Osteoblast (primary cell): Measurements from ENCODE around the gene ASB3. TPM values are rescaled to one million over a fixed set of nuclear protein-coding genes. Genes with fewer than 3 reads are reported as not detected.
"Not testable (repeated sequence)": the region's sequence is repeated elsewhere in the genome, so short reads cannot be mapped to it uniquely, and the experiment has no call there.

Source experiments
- DNase-seq: peaks from one replicate; pipeline ENCODE4 v3.0.0; 2011; ENCODE audit warnings: low spot score, mixed read lengths; ENCODE audit not compliant: insufficient read length; ENCODE audit errors: missing footprints
- H2AFZ ChIP-seq: 2 replicates; pipeline ENCODE4 v1.6.0; 2011; ENCODE audit warnings: mild to moderate bottlenecking, low read length
- H3K27ac ChIP-seq: 2 replicates; pipeline ENCODE4 v1.5.1; 2011; ENCODE audit warnings: mild to moderate bottlenecking, low read depth, low read length, moderate library complexity
- H3K27me3 ChIP-seq: 2 replicates; pipeline ENCODE4 v1.6.0; 2012; ENCODE audit warnings: mild to moderate bottlenecking, control low read depth, inconsistent platforms, low read length, moderate library complexity; ENCODE audit not compliant: insufficient read depth
- H3K36me3 ChIP-seq: 2 replicates; pipeline ENCODE4 v1.5.1; 2011; ENCODE audit warnings: mild to moderate bottlenecking, low read length, control low read depth, moderate library complexity; ENCODE audit not compliant: insufficient read depth
- H3K4me1 ChIP-seq: 2 replicates; pipeline ENCODE4 v1.5.1; 2011; ENCODE audit warnings: mild to moderate bottlenecking, low read length, control low read depth, moderate library complexity; ENCODE audit not compliant: insufficient read depth
- H3K4me2 ChIP-seq: 2 replicates; pipeline ENCODE4 v1.6.0; 2011; ENCODE audit warnings: mild to moderate bottlenecking, low read length; ENCODE audit not compliant: insufficient read depth
- H3K4me3 ChIP-seq: fragments of 200-600 bp; sonication (generic); 3 replicates; pipeline ENCODE4 v1.5.1; 2012; ENCODE audit warnings: mild to moderate bottlenecking, low read length, inconsistent platforms; ENCODE audit not compliant: insufficient read depth
- H3K79me2 ChIP-seq: 2 replicates; pipeline ENCODE4 v1.6.0; 2012; ENCODE audit warnings: mild to moderate bottlenecking, low read length, control low read depth, inconsistent platforms; ENCODE audit not compliant: insufficient read depth
- H3K9me3 ChIP-seq: 2 replicates; pipeline ENCODE4 v1.5.1; 2011; ENCODE audit warnings: low read depth, low read length, control low read depth
- H4K20me1 ChIP-seq: 2 replicates; pipeline ENCODE4 v1.6.0; 2012; ENCODE audit warnings: mild to moderate bottlenecking, low read length, control low read depth; ENCODE audit not compliant: insufficient read depth
- total RNA-seq: library from RNA; depleted of rRNA; stranded (reverse); fragments of >200 nt; gene quantifications from 2 replicates; pipeline ENCODE4 v1.2.3, GENCODE V29; 2012
- TF ChIP-seq, protein P1 (sequence below): IDR thresholded peaks from 2 replicates; pipeline ENCODE4 v1.5.1; 2011; ENCODE audit warnings: mild to moderate bottlenecking, low read depth, low read length, moderate library complexity; ENCODE audit errors: extremely low read depth

The ASB3 gene, protein sequence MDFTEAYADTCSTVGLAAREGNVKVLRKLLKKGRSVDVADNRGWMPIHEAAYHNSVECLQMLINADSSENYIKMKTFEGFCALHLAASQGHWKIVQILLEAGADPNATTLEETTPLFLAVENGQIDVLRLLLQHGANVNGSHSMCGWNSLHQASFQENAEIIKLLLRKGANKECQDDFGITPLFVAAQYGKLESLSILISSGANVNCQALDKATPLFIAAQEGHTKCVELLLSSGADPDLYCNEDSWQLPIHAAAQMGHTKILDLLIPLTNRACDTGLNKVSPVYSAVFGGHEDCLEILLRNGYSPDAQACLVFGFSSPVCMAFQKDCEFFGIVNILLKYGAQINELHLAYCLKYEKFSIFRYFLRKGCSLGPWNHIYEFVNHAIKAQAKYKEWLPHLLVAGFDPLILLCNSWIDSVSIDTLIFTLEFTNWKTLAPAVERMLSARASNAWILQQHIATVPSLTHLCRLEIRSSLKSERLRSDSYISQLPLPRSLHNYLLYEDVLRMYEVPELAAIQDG
- 21.4 and 23.9 TPM in 2 replicates for total RNA-seq

DNA sequence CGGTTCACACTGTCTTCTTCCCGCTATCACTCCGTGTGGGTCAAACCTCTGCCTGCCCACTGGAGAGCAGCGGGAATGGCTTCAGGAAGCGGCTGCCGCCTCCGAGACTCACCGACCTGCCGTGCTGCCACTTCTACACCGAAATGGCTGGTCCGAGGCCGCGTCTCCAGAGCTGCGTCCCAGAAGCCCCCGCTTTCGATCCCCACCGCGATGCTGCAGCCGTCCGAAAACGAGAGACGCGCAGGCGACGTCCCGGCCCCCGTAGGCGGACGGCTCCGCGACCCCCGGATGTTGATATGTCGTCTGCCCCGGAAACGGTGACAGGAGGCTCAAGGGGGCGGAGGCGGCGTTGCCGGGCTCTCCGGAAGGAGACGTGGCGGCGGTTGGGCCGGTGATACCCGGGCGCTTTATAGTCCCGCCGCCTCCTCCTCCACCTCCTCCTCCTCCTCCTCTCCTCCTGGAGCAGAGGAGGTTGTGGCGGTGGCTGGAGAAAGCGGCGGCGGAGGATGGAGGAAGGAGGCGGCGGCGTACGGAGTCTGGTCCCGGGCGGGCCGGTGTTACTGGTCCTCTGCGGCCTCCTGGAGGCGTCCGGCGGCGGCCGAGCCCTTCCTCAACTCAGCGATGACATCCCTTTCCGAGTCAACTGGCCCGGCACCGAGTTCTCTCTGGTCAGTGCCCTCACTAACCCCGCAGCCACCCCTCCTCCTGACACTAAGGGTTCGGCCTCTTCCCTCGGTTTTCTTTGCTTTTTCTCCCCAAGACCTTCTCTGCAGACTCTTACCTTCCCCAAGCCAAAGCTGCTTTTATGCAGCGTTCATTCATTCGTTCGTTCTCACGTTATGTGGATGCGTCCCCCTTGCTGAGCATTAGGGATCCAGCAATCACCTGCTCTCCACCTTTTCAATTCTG is at the start of gene ASB3, which contains the start of gene ERLEC1:
Gene ASB3 (minus strand): TSS at position 249 of the 909 bp plus-strand sequence. CDS start 21,381 bp downstream, outside the sequence.
Gene ERLEC1 (plus strand): TSS at position 340 of the 909 bp plus-strand sequence. CDS start 167 bp downstream, at position 507.
- Histone ChIP-seq H3K27ac (peak within 1 kb of the TSS; percentile 69), H3K9me3 (no peaks in the 10 kb centered on the region), H3K27me3 (no peaks in the 10 kb centered on the region), H4K20me1 (peaks cover 7% of the 10 kb centered on the region), H3K4me2 (peak within 1 kb of the TSS; percentile 86), H3K4me1 (peaks cover 22% of the 10 kb centered on the region), H3K36me3 (no peaks in the 10 kb centered on the region), H3K4me3 (peak within 1 kb of the TSS; percentile 76), H3K79me2 (peaks cover 99% of the 10 kb centered on the region), H2AFZ (peak within 1 kb of the TSS; percentile 86)
- peak; percentile 87 for DNase-seq
- TF ChIP-seq, protein P1, sequence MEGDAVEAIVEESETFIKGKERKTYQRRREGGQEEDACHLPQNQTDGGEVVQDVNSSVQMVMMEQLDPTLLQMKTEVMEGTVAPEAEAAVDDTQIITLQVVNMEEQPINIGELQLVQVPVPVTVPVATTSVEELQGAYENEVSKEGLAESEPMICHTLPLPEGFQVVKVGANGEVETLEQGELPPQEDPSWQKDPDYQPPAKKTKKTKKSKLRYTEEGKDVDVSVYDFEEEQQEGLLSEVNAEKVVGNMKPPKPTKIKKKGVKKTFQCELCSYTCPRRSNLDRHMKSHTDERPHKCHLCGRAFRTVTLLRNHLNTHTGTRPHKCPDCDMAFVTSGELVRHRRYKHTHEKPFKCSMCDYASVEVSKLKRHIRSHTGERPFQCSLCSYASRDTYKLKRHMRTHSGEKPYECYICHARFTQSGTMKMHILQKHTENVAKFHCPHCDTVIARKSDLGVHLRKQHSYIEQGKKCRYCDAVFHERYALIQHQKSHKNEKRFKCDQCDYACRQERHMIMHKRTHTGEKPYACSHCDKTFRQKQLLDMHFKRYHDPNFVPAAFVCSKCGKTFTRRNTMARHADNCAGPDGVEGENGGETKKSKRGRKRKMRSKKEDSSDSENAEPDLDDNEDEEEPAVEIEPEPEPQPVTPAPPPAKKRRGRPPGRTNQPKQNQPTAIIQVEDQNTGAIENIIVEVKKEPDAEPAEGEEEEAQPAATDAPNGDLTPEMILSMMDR = no peak

DNA sequence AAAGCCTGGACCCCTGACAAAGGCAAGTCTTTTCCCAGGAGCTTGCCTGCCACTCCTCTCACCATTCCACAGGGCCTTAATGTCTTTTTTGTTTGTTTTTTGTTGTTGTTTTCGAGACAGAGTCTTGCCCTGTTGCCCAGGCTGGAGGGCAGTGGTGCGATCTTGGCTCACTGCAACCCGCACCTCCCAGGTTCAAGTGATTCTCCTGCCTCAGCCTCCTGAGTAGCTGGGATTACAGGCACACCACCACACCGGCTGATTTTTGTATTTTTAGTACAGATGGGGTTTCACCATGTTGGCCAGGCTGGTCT is 43.2 kb upstream of the ASB3 start:
- DNase-seq, H2AFZ ChIP-seq, H3K4me2 ChIP-seq, H4K20me1 ChIP-seq, H3K27me3 ChIP-seq, H3K4me3 ChIP-seq, H3K36me3 ChIP-seq, H3K79me2 ChIP-seq, H3K27ac ChIP-seq, H3K9me3 ChIP-seq, H3K4me1 ChIP-seq: not testable (repeated sequence)

DNA sequence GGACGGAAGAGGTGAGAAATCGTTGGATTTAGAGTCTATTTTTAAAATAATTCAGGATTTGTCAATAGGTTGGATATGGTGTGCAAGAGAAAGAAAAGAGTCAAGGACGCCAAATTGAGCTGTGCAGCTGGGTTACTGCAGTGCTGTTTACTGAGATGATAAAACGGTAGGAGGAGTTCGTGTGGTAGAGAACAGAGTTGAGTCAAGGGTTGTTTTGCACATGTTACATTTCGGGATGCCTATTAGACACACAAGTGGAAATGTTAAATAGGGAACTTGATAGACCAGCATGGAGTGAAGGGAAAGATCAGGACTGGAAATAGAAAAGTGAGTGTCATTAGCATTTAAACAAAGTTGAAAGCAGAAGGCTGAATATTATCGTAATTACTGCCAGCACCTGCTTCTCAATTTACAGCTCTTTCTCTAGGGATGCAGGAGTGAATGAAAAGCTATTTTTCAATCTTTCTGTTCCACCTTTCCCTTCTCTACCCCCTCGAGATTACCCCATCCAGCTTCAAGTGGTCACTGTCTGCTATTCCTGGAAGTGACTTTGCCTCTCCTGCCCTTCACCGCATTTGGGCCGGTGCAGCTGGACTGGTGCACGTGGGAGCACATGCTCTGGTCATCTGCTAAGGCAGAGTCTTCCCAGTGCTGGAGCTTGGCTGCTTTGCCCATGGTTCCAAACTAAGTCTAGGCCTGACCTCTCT is 42.7 kb upstream of the ASB3 start:
- Histone ChIP-seq H4K20me1 (no peaks in the 10 kb centered on the region), H3K36me3 (no peaks in the 10 kb centered on the region), H3K27ac (no peak overlapping the region), H3K79me2 (no peaks in the 10 kb centered on the region), H2AFZ (no peak overlapping the region), H3K4me2 (no peak overlapping the region), H3K9me3 (no peaks in the 10 kb centered on the region), H3K4me1 (no peaks in the 10 kb centered on the region), H3K4me3 (no peak overlapping the region), H3K27me3 (no peaks in the 10 kb centered on the region)
- TF ChIP-seq, protein P1 = no peak
- DNase-seq = no peak

DNA sequence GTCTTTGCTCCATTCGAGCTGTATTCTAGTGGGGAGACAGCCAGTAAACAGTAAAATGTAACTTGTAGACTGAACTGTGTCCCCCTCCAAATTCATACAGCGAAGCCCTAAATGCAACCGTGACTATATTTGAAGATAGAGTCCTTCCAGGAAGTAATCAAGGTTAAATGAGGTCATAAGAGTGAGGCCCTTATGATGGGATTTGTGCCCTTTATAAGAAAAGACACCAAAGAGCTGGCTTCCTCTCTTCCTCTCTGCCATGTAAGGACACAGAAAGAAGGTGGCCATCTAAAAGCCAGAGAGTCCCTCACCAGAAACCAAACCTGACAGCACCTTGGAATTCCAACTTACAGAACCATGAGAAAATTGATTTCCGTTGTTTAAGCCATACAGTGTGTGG is 41.6 kb upstream of the ASB3 start:
- no peak for DNase-seq
- Histone ChIP-seq H3K4me2 (no peak overlapping the region), H3K27me3 (no peaks in the 10 kb centered on the region), H3K9me3 (no peaks in the 10 kb centered on the region), H2AFZ (no peak overlapping the region), H3K4me3 (no peak overlapping the region), H3K36me3 (no peaks in the 10 kb centered on the region), H3K79me2 (no peaks in the 10 kb centered on the region), H4K20me1 (no peaks in the 10 kb centered on the region), H3K27ac (no peak overlapping the region), H3K4me1 (no peaks in the 10 kb centered on the region)
- TF ChIP-seq, protein P1 = no peak
